Ishikawa (cell line): ENCODE data around the gene SVBP.

Source experiments
- EP300 ChIP-seq: IDR thresholded peaks from 2 replicates; pipeline ENCODE4 v1.6.1; 2012; ENCODE audit warnings: borderline replicate concordance
- MAX ChIP-seq: IDR thresholded peaks from 2 replicates; pipeline ENCODE4 v1.6.1; 2012
- NFIC ChIP-seq: IDR thresholded peaks from 2 replicates; pipeline ENCODE4 v1.6.1; 2012
- RAD21 ChIP-seq: IDR thresholded peaks from 2 replicates; pipeline ENCODE4 v1.6.1; 2012; ENCODE audit warnings: low read depth
- TAF1 ChIP-seq: IDR thresholded peaks from 2 replicates; pipeline ENCODE4 v1.6.1; 2012; ENCODE audit warnings: low read depth, mild to moderate bottlenecking
- TCF12 ChIP-seq: IDR thresholded peaks from 2 replicates; pipeline ENCODE4 v1.6.1; 2012; ENCODE audit warnings: low read depth
- TEAD4 ChIP-seq: IDR thresholded peaks from 2 replicates; pipeline ENCODE4 v1.6.1; 2012

GRCh38 chr1:42851960-42852607 is 34.9 kb upstream of the SVBP start:
- TF ChIP-seq MAX (no peak), TAF1 (no peak), EP300 (no peak), RAD21 (no peak), TEAD4 (no peak), NFIC (no peak), TCF12 (no peak)
